ENCODE data around the gene CTXN2. TPM values are rescaled to one million over a fixed set of nuclear protein-coding genes. Genes with fewer than 3 reads are reported as not detected.

The CTXN2 gene
- total and polyA plus RNA-seq, 10 of the 15 experiments (the other 5 are each of a cell fraction or from before 2014, with no cell fraction given) = 0.01 to 0.09 TPM; not detected in 8

- WGBS (ENCODE audit: insufficient coverage, insufficient replicate concordance, low lambda C conversion rate, missing lambda C conversion rate) = 96% methylated on average over 4 of the region's 4 CpGs
- TF ChIP-seq KLF5 (IDR thresholded peaks at IDR 0.05; ENCODE audit: partially characterized antibody) (no peak), NR2C2 (IDR thresholded peaks at IDR 0.05; ENCODE audit: borderline replicate concordance, control insufficient read depth, insufficient read length, low read depth) (no peak), SMAD5 (IDR thresholded peaks at IDR 0.05; ENCODE audit: low read depth) (no peak), ZNF207 (IDR thresholded peaks at IDR 0.05; ENCODE audit: borderline replicate concordance) (no peak)
- TF ChIP-seq, protein P1, sequence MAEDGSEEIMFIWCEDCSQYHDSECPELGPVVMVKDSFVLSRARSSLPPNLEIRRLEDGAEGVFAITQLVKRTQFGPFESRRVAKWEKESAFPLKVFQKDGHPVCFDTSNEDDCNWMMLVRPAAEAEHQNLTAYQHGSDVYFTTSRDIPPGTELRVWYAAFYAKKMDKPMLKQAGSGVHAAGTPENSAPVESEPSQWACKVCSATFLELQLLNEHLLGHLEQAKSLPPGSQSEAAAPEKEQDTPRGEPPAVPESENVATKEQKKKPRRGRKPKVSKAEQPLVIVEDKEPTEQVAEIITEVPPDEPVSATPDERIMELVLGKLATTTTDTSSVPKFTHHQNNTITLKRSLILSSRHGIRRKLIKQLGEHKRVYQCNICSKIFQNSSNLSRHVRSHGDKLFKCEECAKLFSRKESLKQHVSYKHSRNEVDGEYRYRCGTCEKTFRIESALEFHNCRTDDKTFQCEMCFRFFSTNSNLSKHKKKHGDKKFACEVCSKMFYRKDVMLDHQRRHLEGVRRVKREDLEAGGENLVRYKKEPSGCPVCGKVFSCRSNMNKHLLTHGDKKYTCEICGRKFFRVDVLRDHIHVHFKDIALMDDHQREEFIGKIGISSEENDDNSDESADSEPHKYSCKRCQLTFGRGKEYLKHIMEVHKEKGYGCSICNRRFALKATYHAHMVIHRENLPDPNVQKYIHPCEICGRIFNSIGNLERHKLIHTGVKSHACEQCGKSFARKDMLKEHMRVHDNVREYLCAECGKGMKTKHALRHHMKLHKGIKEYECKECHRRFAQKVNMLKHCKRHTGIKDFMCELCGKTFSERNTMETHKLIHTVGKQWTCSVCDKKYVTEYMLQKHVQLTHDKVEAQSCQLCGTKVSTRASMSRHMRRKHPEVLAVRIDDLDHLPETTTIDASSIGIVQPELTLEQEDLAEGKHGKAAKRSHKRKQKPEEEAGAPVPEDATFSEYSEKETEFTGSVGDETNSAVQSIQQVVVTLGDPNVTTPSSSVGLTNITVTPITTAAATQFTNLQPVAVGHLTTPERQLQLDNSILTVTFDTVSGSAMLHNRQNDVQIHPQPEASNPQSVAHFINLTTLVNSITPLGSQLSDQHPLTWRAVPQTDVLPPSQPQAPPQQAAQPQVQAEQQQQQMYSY (CRISPR knock-in tag; IDR thresholded peaks at IDR 0.05) = no peak
- TF ChIP-seq, protein P2, sequence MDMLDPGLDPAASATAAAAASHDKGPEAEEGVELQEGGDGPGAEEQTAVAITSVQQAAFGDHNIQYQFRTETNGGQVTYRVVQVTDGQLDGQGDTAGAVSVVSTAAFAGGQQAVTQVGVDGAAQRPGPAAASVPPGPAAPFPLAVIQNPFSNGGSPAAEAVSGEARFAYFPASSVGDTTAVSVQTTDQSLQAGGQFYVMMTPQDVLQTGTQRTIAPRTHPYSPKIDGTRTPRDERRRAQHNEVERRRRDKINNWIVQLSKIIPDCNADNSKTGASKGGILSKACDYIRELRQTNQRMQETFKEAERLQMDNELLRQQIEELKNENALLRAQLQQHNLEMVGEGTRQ (IDR thresholded peaks at IDR 0.05; ENCODE audit: borderline replicate concordance, low read depth, low read length) = no peak
- TF ChIP-seq, protein P3, sequence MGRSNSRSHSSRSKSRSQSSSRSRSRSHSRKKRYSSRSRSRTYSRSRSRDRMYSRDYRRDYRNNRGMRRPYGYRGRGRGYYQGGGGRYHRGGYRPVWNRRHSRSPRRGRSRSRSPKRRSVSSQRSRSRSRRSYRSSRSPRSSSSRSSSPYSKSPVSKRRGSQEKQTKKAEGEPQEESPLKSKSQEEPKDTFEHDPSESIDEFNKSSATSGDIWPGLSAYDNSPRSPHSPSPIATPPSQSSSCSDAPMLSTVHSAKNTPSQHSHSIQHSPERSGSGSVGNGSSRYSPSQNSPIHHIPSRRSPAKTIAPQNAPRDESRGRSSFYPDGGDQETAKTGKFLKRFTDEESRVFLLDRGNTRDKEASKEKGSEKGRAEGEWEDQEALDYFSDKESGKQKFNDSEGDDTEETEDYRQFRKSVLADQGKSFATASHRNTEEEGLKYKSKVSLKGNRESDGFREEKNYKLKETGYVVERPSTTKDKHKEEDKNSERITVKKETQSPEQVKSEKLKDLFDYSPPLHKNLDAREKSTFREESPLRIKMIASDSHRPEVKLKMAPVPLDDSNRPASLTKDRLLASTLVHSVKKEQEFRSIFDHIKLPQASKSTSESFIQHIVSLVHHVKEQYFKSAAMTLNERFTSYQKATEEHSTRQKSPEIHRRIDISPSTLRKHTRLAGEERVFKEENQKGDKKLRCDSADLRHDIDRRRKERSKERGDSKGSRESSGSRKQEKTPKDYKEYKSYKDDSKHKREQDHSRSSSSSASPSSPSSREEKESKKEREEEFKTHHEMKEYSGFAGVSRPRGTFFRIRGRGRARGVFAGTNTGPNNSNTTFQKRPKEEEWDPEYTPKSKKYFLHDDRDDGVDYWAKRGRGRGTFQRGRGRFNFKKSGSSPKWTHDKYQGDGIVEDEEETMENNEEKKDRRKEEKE (IDR thresholded peaks at IDR 0.05) = no peak
- Histone ChIP-seq H3K4me2 (ENCODE audit: control insufficient read depth, insufficient read depth) (no peak overlapping the region), H2AFZ (ENCODE audit: control insufficient read depth, low read depth, low read length) (no peak overlapping the region), H3K4me3 (no peak overlapping the region), H3K27ac (ENCODE audit: control insufficient read depth, insufficient read depth) (no peak overlapping the region), H3K9me3 (replicated peaks; ENCODE audit: control insufficient read depth, insufficient read depth, low read length) (no peaks in the 10 kb centered on the region), H3K9ac (ENCODE audit: control insufficient read depth, insufficient read depth, low read length) (no peak overlapping the region), H4K20me1 (ENCODE audit: control insufficient read depth, insufficient read depth) (no peaks in the 10 kb centered on the region), H3K79me2 (ENCODE audit: control insufficient read depth, insufficient read depth, low read length) (no peaks in the 10 kb centered on the region), H3K4me1 (ENCODE audit: control insufficient read depth, insufficient read depth, low read length) (no peaks in the 10 kb centered on the region), H3K36me3 (ENCODE audit: control insufficient read depth in 2 of 2, insufficient read depth in 2 of 2, low read length in 1 of 2) (peaks cover 0 to 5% of the 10 kb centered on the region in 2 experiments; a peak in 3 of 4 replicates), H3K27me3 (replicated peaks in 1 of 2; ENCODE audit: control insufficient read depth in 2 of 2, insufficient read depth in 2 of 2, low read length in 1 of 2) (no peaks in the 10 kb centered on the region)
- SMC1A ChIA-PET (ENCODE audit: uncharacterized antibody, unreplicated experiment) = interaction anchor here (1.3 to 2.4 kb wide), 3 partner anchors 10 to 14 kb away, joined by 3 to 7 read pairs (median 5); no protein-coding TSS in a partner anchor
- in situ Hi-C loops (cut with MboI) (loop anchor here (25.0 kb wide), 1 partner anchor 662 kb away; the partner anchor contains the start of gene CEP152), intact Hi-C loops (cut with micrococcal nuclease; ENCODE audit: unreplicated experiment) (no loop called here)
- RAD21 ChIA-PET (ENCODE audit: unreplicated experiment) = no interaction called here
- BruUV-seq (replicated peaks) = no TSS peak
- FAIRE-seq = no peak
- ATAC-seq = no peak
- POLR2A ChIA-PET = no interaction called here
- DNase-seq (ENCODE audit: low read depth, low spot score) = no peak
- CTCF ChIA-PET = interaction anchor here (0.7 to 1.5 kb wide), 2 partner anchors 12 to 15 kb away, joined by 3 read pairs; no protein-coding TSS in a partner anchor
These were observed 41.6 kb upstream of the CTXN2 start for GRCh38 chr15:48149858-48150257.
